ENCODE results near the gene PRPF40B. TPM values are rescaled to one million over a fixed set of nuclear protein-coding genes. Genes with fewer than 3 reads are reported as not detected.

The PRPF40B gene
- total and polyA plus RNA-seq, 2 of the 13 experiments (the other 11 are each of a cell fraction or from before 2014, with no cell fraction given), result 5.0 to 7.8 TPM

DNA sequence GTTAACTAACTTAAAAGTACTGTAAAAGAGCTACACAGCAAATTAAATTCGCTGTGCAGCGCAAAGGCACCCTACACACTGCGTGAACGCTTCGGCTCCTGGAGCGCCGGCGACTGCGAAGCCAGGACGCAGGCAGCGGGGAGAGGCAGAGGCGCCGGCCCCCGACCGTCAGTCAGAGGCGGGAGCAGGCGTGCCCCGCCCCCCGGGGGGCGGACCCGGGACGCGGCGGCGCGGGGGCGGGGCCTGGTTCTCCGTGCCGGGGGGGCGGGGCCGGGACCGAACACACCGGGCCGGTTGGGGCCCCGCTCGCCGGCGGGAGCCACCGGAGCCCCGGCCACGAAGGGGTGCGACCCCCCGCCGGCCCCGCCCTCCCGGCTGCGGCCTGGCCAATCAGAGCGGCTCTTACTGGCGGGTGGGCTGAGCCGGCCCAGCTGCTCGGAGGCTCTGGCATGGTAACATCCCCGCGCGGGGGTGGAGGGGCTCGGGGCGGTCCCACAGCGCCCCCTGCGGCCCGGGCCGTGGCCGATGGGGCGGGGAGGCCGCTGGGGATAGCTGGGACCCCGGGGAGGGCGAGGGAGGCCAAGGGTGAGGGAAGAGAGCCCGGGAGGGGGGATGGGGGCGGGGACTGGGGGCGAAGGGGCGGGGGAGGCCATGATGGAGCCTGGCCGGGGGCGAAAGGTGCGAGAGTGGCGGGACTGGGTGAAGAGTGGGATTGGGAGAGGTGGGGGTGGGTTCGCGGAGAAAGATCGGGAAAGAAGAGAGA, at the start of gene PRPF40B (continued):
- no peak for TF ChIP-seq MEF2D (CRISPR knock-in tag; IDR thresholded peaks at IDR 0.05)
- no peak for TF ChIP-seq RARG (CRISPR knock-in tag; IDR thresholded peaks at IDR 0.05; ENCODE audit: low read depth)
- TF ChIP-seq ZSCAN12 (CRISPR knock-in tag; IDR thresholded peaks at IDR 0.05), result no peak
- TF ChIP-seq KDM4B (CRISPR knock-in tag; IDR thresholded peaks at IDR 0.05), result no peak
- no peak for TF ChIP-seq ZNF468 (CRISPR knock-in tag; IDR thresholded peaks at IDR 0.05)
- no peak for TF ChIP-seq CAMTA2 (CRISPR knock-in tag; IDR thresholded peaks at IDR 0.05; ENCODE audit: borderline replicate concordance)
- 0 out of 2 replicates have a peak, but pooled peaks have one; percentile 54 for TF ChIP-seq ZNF614 (CRISPR knock-in tag; IDR thresholded peaks at IDR 0.05; ENCODE audit: borderline replicate concordance)
- no peak for TF ChIP-seq ZNF484 (CRISPR knock-in tag; IDR thresholded peaks at IDR 0.05; ENCODE audit: borderline replicate concordance, low read depth)
- TF ChIP-seq ZNF513 (CRISPR knock-in tag; conservative IDR thresholded peaks at IDR 0.05), result no peak
- TF ChIP-seq RBFOX2 (IDR thresholded peaks at IDR 0.05; ENCODE audit: low read depth, low read length), result peak; percentile 79
- 0 out of 2 replicates have a peak, but pooled peaks have one; percentile 14 for TF ChIP-seq KLF12 (CRISPR knock-in tag; IDR thresholded peaks at IDR 0.05; ENCODE audit: borderline replicate concordance)
- TF ChIP-seq KLF6 (CRISPR knock-in tag; IDR thresholded peaks at IDR 0.05), result peak; percentile 74
- TF ChIP-seq CEBPB (IDR thresholded peaks at IDR 0.05; ENCODE audit: borderline replicate concordance, low read depth, low read length), result no peak
- TF ChIP-seq CTCF (CRISPR knock-in tag; IDR thresholded peaks at IDR 0.05), result peak; percentile 78
- TF ChIP-seq NKX3-1 (CRISPR knock-in tag; IDR thresholded peaks at IDR 0.05), result no peak
- TF ChIP-seq, protein P1, sequence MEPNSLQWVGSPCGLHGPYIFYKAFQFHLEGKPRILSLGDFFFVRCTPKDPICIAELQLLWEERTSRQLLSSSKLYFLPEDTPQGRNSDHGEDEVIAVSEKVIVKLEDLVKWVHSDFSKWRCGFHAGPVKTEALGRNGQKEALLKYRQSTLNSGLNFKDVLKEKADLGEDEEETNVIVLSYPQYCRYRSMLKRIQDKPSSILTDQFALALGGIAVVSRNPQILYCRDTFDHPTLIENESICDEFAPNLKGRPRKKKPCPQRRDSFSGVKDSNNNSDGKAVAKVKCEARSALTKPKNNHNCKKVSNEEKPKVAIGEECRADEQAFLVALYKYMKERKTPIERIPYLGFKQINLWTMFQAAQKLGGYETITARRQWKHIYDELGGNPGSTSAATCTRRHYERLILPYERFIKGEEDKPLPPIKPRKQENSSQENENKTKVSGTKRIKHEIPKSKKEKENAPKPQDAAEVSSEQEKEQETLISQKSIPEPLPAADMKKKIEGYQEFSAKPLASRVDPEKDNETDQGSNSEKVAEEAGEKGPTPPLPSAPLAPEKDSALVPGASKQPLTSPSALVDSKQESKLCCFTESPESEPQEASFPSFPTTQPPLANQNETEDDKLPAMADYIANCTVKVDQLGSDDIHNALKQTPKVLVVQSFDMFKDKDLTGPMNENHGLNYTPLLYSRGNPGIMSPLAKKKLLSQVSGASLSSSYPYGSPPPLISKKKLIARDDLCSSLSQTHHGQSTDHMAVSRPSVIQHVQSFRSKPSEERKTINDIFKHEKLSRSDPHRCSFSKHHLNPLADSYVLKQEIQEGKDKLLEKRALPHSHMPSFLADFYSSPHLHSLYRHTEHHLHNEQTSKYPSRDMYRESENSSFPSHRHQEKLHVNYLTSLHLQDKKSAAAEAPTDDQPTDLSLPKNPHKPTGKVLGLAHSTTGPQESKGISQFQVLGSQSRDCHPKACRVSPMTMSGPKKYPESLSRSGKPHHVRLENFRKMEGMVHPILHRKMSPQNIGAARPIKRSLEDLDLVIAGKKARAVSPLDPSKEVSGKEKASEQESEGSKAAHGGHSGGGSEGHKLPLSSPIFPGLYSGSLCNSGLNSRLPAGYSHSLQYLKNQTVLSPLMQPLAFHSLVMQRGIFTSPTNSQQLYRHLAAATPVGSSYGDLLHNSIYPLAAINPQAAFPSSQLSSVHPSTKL (CRISPR knock-in tag; IDR thresholded peaks at IDR 0.05), result peak; percentile 39; the same call in 1 of the 2 replicates
- TF ChIP-seq, protein P2, sequence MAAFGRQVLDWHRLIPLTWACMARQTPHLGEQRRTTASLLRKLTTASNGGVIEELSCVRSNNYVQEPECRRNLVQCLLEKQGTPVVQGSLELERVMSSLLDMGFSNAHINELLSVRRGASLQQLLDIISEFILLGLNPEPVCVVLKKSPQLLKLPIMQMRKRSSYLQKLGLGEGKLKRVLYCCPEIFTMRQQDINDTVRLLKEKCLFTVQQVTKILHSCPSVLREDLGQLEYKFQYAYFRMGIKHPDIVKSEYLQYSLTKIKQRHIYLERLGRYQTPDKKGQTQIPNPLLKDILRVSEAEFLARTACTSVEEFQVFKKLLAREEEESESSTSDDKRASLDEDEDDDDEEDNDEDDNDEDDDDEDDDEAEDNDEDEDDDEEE (CRISPR knock-in tag; IDR thresholded peaks at IDR 0.05), result peak; percentile 92; the same call in 1 of the 2 replicates
- 0 out of 2 replicates have a peak, but pooled peaks have one; percentile 50 for TF ChIP-seq RXRA (CRISPR knock-in tag; IDR thresholded peaks at IDR 0.05)

Data from HepG2 (cell line).